Fibroblast of skin of left quadriceps (primary cell): Measurements from ENCODE around the gene FKBP10.
"Not testable (repeated sequence)": the region's sequence is repeated elsewhere in the genome, so short reads cannot be mapped to it uniquely, and the experiment has no call there.

ENCODE experiments used
- DNase-seq, 2 experiments: peaks; one replicate each; pipeline ENCODE4 v3.0.0-alpha.2; 2013; ENCODE audit warnings: low read depth in 2 of 2

The FKBP10 gene

GRCh38 chr17:41810659-41811548 is 1.9 kb upstream of the FKBP10 start:
- no peak for DNase-seq

GRCh38 chr17:41811549-41812380 is 1.0 kb upstream of the FKBP10 start, which contains the start of gene P3H4:
Gene P3H4 (minus strand): TSS chr17:41811949. CDS start chr17:41811915, 34 bp downstream.
- DNase-seq: peak in 1 of 2 experiments; percentile 41

GRCh38 chr17:41813152-41813680 is 412 bp downstream of the FKBP10 start:
- DNase-seq: no peak

GRCh38 chr17:41813699-41814124 is 908 bp downstream of the FKBP10 start:
- DNase-seq: no peak

- DNase-seq: no peak
These were observed 1.4 kb downstream of the FKBP10 start for GRCh38 chr17:41814195-41814594.

- DNase-seq: no peak
These were observed 4.0 kb downstream of the FKBP10 start for GRCh38 chr17:41816637-41817320.

- no peak for DNase-seq
These were observed 5.2 kb downstream of the FKBP10 start for GRCh38 chr17:41818024-41818423.

- no peak for DNase-seq
These were observed 9.0 kb downstream of the FKBP10 start for GRCh38 chr17:41821776-41822175.

GRCh38 chr17:41822216-41823140 is 9.7 kb downstream of the FKBP10 start:
- DNase-seq: no peak

GRCh38 chr17:41823141-41823524 is 10.3 kb downstream of the FKBP10 start:
- DNase-seq: no peak

GRCh38 chr17:41823580-41823979 is 10.8 kb downstream of the FKBP10 start:
- DNase-seq: no peak

- no peak for DNase-seq
These were observed 11.3 kb downstream of the FKBP10 start for GRCh38 chr17:41824086-41824485.

GRCh38 chr17:41825175-41825845 is 12.5 kb downstream of the FKBP10 start:
- no peak for DNase-seq

- DNase-seq: not testable (repeated sequence)
These were observed 17.2 kb downstream of the FKBP10 start for GRCh38 chr17:41829961-41830360.

- DNase-seq: no peak
These were observed 22.5 kb downstream of the FKBP10 start for GRCh38 chr17:41835214-41835799.

- peak in 1 of 2 experiments; percentile 11 for DNase-seq
These were observed 23.2 kb downstream of the FKBP10 start, which contains the start of gene NT5C3B for GRCh38 chr17:41835800-41836549. Gene NT5C3B (minus strand): TSS chr17:41836232. CDS start chr17:41836193, 39 bp downstream.

GRCh38 chr17:41836550-41837196 is 23.9 kb downstream of the FKBP10 start:
- DNase-seq: no peak
